Bronchial epithelial cell (primary cell): Measurements from ENCODE around the gene RAD50. TPM values are rescaled to one million over a fixed set of nuclear protein-coding genes. Genes with fewer than 3 reads are reported as not detected.
A peak's percentile ranks its signal among the peaks of the same experiment; 100 is the strongest.
"Not testable (repeated sequence)": the region's sequence is repeated elsewhere in the genome, so short reads cannot be mapped to it uniquely, and the experiment has no call there.

Source experiments
- DNase-seq: peaks from one replicate; pipeline ENCODE4 v3.0.0-alpha.2; 2010; ENCODE audit warnings: low read depth
- FAIRE-seq: peaks from 2 replicates; lab custom pipeline; 2011; peaks lifted over from hg19 to GRCh38; lab: Jason Lieb, UNC
- H3K27me3 ChIP-seq: 2 replicates; pipeline ENCODE4 v1.5.1; 2011; ENCODE audit warnings: low read length; ENCODE audit not compliant: control insufficient read depth, insufficient read depth
- H3K36me3 ChIP-seq: 2 replicates; pipeline ENCODE4 v1.5.1; 2011; ENCODE audit warnings: low read length; ENCODE audit not compliant: control insufficient read depth, insufficient read depth
- H3K4me3 ChIP-seq: 2 replicates; pipeline ENCODE4 v1.5.1; 2011; ENCODE audit warnings: mild to moderate bottlenecking, low read depth, low read length, control low read depth
- CTCF ChIP-seq: IDR thresholded peaks from 2 replicates; pipeline ENCODE4 v1.5.1; 2011; ENCODE audit warnings: mild to moderate bottlenecking, moderate library complexity, low read length, control low read depth, inconsistent platforms; ENCODE audit not compliant: insufficient read depth, severe bottlenecking
- total RNA-seq: library from RNA; depleted of rRNA; stranded (reverse); fragments of >200 nt; gene quantifications from 2 replicates; pipeline ENCODE4 v1.2.1, GENCODE V29; 2014

The RAD50 gene
- total RNA-seq, 1 donor from 2014 or later, result 29.2 TPM

GRCh38 chr5:132549576-132549975, 7.2 kb upstream of the RAD50 start:
- no peaks in the 10 kb centered on the region for H3K36me3 ChIP-seq
- TF ChIP-seq CTCF, result no peak
- FAIRE-seq, result no peak

DNA sequence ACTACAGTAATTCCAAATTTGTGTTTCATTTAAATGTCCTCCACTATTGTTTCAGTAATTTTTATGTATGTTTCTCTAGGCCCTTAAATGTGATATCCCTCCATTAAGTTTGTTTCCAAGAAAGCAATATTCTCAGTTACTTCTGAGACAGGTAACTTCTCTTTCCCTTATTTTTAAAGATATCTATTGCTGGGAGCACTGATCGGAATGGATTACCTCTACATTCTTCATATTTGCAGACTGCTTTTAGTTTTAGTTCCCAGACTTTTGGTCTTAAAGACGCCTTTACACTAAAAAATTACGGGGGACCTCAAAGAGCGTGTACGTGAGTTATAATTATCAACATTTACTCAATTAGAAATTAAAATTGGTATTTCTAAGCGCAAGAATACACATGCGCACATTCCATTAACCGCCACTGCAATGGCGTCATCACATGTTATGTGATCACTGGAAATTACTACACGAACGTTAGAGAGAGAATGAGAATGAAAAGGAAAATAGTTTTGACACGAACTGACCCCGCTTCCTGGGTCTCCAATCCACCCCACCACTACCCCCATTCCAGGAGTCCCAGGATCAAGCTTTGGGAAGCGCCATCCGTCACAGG, 519 bp upstream of the RAD50 start:
- peaks cover 1% of the 10 kb centered on the region for H3K36me3 ChIP-seq
- TF ChIP-seq CTCF, result no peak
- H3K27me3 ChIP-seq, result no peaks in the 10 kb centered on the region
- DNase-seq (no peak), FAIRE-seq (no peak)
- H3K4me3 ChIP-seq, result peak overlapping the region; percentile 89

More at GRCh38 chr5:132549576-132549975, 7.2 kb upstream of the RAD50 start:
- DNase-seq, result no peak
- H3K27me3 ChIP-seq, result no peaks in the 10 kb centered on the region
- H3K4me3 ChIP-seq, result no peak overlapping the region

- Histone ChIP-seq H3K27me3 (no peaks in the 10 kb centered on the region), H3K4me3 (peak overlapping the region; percentile 89), H3K36me3 (peaks cover 1% of the 10 kb centered on the region)
- peak; percentile 25 for DNase-seq
- no peak for TF ChIP-seq CTCF
- no peak for FAIRE-seq
These were observed 848 bp downstream of the RAD50 start for GRCh38 chr5:132557478-132558172.

- Histone ChIP-seq H3K27me3 (no peaks in the 10 kb centered on the region), H3K36me3 (peaks cover 3% of the 10 kb centered on the region), H3K4me3 (no peak overlapping the region)
- FAIRE-seq, result no peak
- TF ChIP-seq CTCF, result no peak
- no peak for DNase-seq
These were observed 2.7 kb downstream of the RAD50 start for GRCh38 chr5:132559383-132560060.

DNA sequence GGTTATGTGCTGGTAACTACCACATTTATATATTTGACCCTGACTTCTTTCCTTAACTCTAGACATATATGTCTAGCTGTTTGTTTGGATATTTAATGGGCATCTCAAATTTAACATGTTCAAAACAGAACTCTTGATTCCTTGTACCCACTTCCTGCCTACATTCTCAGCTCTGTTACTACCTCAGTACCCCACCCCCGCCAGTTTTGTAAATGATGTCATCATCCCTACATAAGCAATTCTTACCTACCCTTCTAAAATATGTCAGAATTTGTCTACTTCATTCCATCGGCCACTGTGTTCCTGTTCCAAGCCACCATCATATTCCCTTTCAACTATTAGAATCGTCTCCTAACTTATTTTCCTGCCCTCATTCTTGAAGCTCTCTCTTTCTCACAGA, 4.8 kb downstream of the RAD50 start:
- H3K27me3 ChIP-seq, result no peaks in the 10 kb centered on the region
- peaks cover 6% of the 10 kb centered on the region for H3K36me3 ChIP-seq
- H3K4me3 ChIP-seq, result no peak overlapping the region
- FAIRE-seq (no peak), DNase-seq (no peak)
- TF ChIP-seq CTCF, result no peak

DNA sequence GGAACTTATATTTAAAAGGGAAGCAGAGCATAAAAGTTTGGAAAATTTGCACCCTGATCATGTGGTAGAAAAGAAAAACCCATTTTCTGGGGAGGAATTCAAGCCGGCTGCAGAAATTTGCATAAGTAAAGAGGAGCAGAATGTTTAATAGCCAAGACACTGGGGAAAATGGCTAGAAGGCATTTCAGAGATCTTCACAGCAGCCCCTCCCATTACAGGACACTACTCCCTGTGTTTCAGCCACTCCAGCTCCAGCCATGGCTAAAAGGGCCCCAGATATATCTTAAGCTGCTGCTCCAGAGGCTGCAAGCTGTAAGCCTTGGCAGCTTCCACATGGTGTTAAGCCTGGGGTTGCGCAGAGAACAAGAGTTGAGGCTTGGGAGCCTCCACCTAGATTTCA, 7.8 kb downstream of the RAD50 start:
- H3K27me3 ChIP-seq, H3K36me3 ChIP-seq, FAIRE-seq, H3K4me3 ChIP-seq, DNase-seq: not testable (repeated sequence)
